Mucosa of descending colon (tissue), 3 donors: ENCODE measurements around the gene PTPRJ. TPM values are rescaled to one million over a fixed set of nuclear protein-coding genes. Genes with fewer than 3 reads are reported as not detected.

Source experiments
- ATAC-seq: fragments of 200-7000 bp; cut with Tn5 transposase; one replicate; pipeline ENCODE4 v1.9.1; 2020; ENCODE audit warnings: mild to moderate bottlenecking, moderate library complexity
- DNase-seq, 3 donors: peaks; one replicate each; pipeline ENCODE4 v3.0.0-alpha.2; 2020
- H3K36me3 ChIP-seq: fragments of 200-600 bp; one replicate; pipeline ENCODE4 v1.8.0; 2021; ENCODE audit warnings: low read depth, mild to moderate bottlenecking
- H3K4me1 ChIP-seq: fragments of 200-600 bp; one replicate; pipeline ENCODE4 v1.8.0; 2021; ENCODE audit warnings: low read depth, mild to moderate bottlenecking
- H3K4me3 ChIP-seq: fragments of 200-600 bp; one replicate; pipeline ENCODE4 v1.8.0; 2021; ENCODE audit warnings: mild to moderate bottlenecking
- H3K9me3 ChIP-seq: fragments of 200-600 bp; one replicate; pipeline ENCODE4 v1.8.0; 2021; ENCODE audit warnings: mild to moderate bottlenecking
- intact Hi-C, 2 donors: fragments of 100-400 bp; cut with DNase I in 1 of 2; cut with micrococcal nuclease in 1 of 2; formaldehyde crosslinking; loops; one replicate each; pipeline versions ENCODE4 v1.11.0 to v1.11.1; 2022; cut with DNase I, micrococcal nuclease
- total RNA-seq, 3 donors: library from RNA; stranded (reverse); fragmentation: NEBNext Ultra II Directional in 2 of 3; extraction: Animal tissue kit (Norgen Biotek cat#: 25700) in 2 of 3; gene quantifications; one replicate each; pipeline versions ENCODE4 v1.2.1 to v1.2.4, GENCODE V29; 2021 to 2023
- TF ChIP-seq, protein P1 (sequence below): fragments of 200-600 bp; IDR thresholded peaks from one replicate; pipeline ENCODE4 v1.8.0; 2022; ENCODE audit warnings: antibody characterized with exemption, mild to moderate bottlenecking
- donor health status: DM: no; HTN: no; CAD: no; lungs with moderate emphysema.
- donor health status: DM: no; HTN: no; CAD: no.
- donor health status: DM: no; HTN: yes; CAD: no.

The PTPRJ gene
- total RNA-seq, 3 donors from 2014 or later, result 27.8 to 54.6 (median 44.0) TPM

DNA sequence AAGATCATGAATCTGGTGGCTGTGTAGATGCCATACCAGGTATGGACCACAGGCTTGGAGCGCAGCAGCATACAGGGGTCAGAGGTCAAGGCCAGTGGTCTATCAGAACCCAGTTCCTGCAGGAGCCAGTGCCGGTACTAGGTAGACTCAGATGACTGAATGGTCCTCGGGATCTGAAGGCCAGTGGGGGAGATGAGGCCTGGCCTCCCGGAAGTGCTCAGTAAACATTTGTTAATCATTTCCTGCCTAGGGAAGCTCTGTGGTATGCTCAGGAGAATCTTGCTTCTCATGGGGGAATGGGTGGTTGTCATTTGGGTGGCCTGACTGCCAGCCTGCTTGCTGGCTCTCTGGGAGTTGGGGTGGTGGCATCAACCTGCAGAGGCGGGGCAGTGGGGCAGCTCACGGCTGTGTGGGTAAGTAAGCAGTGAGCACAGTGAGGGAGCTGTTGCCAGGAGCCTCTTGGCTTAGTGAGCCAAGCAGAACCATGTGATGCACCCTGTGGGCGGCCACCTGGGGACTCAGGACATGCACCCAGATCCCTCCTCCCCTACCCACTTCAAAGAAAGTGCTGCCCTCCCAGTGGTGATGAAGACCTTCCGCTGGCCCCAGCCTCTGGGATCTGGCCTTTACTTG, 33.0 kb downstream of the PTPRJ start:
- Histone ChIP-seq H3K4me1 (peaks cover 9% of the 10 kb centered on the region), H3K9me3 (no peaks in the 10 kb centered on the region), H3K36me3 (no peaks in the 10 kb centered on the region), H3K4me3 (no peak overlapping the region)
- intact Hi-C loops, result no loop called here
- ATAC-seq, result peak; percentile 69
- TF ChIP-seq, protein P1, sequence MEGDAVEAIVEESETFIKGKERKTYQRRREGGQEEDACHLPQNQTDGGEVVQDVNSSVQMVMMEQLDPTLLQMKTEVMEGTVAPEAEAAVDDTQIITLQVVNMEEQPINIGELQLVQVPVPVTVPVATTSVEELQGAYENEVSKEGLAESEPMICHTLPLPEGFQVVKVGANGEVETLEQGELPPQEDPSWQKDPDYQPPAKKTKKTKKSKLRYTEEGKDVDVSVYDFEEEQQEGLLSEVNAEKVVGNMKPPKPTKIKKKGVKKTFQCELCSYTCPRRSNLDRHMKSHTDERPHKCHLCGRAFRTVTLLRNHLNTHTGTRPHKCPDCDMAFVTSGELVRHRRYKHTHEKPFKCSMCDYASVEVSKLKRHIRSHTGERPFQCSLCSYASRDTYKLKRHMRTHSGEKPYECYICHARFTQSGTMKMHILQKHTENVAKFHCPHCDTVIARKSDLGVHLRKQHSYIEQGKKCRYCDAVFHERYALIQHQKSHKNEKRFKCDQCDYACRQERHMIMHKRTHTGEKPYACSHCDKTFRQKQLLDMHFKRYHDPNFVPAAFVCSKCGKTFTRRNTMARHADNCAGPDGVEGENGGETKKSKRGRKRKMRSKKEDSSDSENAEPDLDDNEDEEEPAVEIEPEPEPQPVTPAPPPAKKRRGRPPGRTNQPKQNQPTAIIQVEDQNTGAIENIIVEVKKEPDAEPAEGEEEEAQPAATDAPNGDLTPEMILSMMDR, result no peak
- DNase-seq, result peak in 2 of 3 donors; percentile 42 to 79

DNA sequence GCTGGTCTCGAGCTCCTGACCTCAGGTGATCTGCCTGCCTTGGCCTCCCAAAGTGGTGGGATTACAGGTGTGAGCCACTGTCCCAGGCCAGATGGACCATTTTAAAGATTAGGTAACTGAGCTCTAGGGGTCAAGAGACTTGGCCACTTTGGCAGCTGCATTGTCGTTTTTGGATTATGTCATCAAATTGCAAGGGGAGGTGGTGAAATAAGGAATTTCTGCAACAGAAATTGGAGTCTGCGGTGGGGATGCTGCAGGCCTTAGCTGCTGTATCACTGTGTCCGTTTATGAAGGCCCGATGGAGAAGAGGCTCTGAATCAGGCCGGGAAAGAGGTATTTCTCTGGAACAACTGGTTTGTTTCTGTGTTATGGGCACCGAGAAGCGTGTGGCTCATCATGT, 34.6 kb downstream of the PTPRJ start:
- no peak overlapping the region for H3K4me3 ChIP-seq
- H3K4me1 ChIP-seq, result peaks cover 9% of the 10 kb centered on the region
- intact Hi-C loops, result no loop called here
- TF ChIP-seq, protein P1, result no peak
- no peaks in the 10 kb centered on the region for H3K36me3 ChIP-seq
- no peaks in the 10 kb centered on the region for H3K9me3 ChIP-seq
- ATAC-seq, result no peak
- no peak for DNase-seq

DNA sequence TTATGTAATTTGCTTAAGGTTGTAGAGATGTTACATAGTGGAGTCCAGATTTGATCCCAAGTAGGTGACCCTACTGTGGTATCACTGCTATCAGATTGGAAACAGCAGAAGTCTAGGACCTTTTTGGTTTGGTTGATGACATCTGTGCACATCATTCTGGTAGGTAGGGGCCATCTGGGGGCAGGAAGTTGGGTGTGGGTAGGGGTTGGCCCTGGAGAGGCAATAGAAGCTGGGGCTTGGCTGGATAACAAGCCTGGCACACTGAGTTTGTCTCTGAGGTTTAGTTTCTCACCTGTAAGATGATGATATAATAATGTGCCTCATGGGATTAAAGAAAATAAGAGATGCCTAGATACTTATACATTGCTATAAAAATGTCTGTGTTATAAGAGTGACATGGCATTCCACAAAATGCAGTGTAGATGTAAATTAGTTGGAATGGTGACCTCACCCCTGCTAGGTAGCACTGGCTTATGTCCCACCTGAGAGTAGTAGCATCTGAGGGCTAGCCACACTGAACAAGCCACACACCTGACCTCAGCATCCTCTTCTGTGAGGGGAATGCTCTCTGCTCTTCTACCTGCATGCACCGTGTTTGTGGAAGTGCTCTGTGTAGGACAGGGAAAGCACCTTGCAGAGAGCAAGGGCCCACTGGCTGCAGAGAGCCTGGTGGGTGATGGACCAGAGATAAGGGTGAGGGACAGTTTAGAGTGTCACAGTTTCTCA, 36.9 kb downstream of the PTPRJ start:
- ATAC-seq (peak; percentile 23), DNase-seq (no peak)
- TF ChIP-seq, protein P1, result no peak
- Histone ChIP-seq H3K4me3 (no peak overlapping the region), H3K36me3 (no peaks in the 10 kb centered on the region), H3K9me3 (no peaks in the 10 kb centered on the region), H3K4me1 (peaks cover 9% of the 10 kb centered on the region)
- intact Hi-C loops, result no loop called here

DNA sequence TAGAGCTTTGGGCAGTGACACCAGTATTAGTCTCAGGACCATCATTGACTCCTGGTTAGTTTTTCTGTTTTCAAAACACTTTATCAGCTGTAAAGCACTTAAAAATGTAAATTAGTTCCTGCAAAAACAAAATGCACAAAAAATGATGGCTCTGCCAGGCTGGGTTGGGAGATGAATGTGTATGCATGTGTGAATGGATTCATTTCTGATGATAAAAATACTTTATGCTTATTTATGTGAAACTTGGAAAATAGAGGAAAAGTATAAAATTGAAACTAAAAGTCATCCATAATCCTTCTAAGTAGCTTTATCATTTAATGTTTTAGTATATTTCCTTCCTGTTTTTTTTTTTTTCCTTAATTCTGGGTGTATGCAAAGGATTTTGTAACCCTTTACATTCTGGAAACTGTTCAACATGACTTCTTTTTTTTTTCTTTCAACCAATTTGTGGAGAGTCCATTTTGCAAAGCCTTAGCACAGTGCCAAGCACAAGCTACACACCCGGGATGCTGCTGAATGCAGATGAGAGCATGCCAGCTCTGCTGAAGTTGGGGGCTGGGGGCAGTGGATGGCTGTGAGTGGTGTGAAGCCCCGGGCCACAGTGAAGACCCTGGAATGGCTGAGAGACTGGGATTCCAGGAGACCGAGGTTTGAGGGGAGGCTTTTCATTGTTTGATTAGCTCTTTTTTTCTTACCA, 37.6 kb downstream of the PTPRJ start:
- TF ChIP-seq, protein P1, result no peak
- Histone ChIP-seq H3K36me3 (no peaks in the 10 kb centered on the region), H3K4me3 (no peak overlapping the region), H3K9me3 (no peaks in the 10 kb centered on the region), H3K4me1 (peaks cover 9% of the 10 kb centered on the region)
- intact Hi-C loops, result no loop called here
- ATAC-seq (no peak), DNase-seq (no peak)

DNA sequence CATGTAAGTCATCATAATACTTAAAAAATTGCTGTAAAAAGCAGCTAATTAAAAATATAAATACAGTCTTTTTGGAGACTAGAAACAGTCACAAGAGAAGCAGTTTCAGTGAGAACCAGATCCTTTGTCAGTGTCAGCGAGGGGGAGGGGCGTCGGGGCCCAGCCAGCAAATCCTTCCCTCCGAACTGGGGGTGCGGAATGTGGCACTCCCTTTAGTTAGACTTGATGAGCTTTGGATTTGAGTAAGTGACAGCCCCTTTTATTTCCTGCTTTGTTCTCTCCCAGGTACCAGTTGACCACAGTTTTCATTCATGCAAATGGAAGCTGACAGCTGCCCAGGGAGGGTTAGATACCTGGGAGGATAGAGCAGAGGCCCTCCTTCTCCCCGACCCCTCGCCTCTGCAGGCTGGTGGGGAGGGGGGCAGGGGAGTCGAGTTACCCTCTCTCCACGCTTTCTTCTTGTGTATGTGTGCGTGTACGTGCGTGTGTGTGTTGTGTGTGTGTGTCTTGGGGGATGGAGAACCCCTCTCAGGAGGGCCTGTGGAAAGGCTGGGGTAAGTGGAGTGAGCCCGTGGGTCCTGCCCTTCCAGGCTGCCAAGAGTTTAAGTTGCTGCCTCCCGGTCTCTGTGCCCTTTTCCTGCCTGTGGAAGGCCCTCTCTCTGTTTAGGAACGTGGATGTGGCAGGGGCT, 38.3 kb downstream of the PTPRJ start:
- TF ChIP-seq, protein P1, result no peak
- ATAC-seq (no peak), DNase-seq (no peak)
- no peaks in the 10 kb centered on the region for H3K36me3 ChIP-seq
- H3K9me3 ChIP-seq, result no peaks in the 10 kb centered on the region
- peaks cover 4% of the 10 kb centered on the region for H3K4me1 ChIP-seq
- H3K4me3 ChIP-seq, result no peak overlapping the region
- intact Hi-C loops, result no loop called here
